PC-3 (cell line): ENCODE data around the gene ERGIC1. TPM values are rescaled to one million over a fixed set of nuclear protein-coding genes. Genes with fewer than 3 reads are reported as not detected.

Experiments used
- ATAC-seq: fragments of 200-7000 bp; cut with Tn5 transposase; 2 replicates; pipeline ENCODE4 v1.9.1; 2020; ENCODE audit warnings: mild to moderate bottlenecking, moderate library complexity
- BruUV-seq: library from RNA; stranded (reverse); fragments of 400-500 nt; replicated peaks from 2 replicates; lab custom pipeline; 2021; lab: Mats Ljungman, UMichigan
- CTCF ChIA-PET: fragments of 300-600 bp; sonication (Branson Sonifier 250); formaldehyde crosslinking; loops from one replicate; lab custom pipeline; 2022; ENCODE audit warnings: antibody characterized with exemption; lab: Charles Lee
- POLR2A ChIA-PET: fragments of 300-600 bp; sonication (Branson Sonifier 250); formaldehyde crosslinking; loops from one replicate; lab custom pipeline; 2022; ENCODE audit warnings: antibody characterized with exemption; ENCODE audit not compliant: unreplicated experiment; lab: Charles Lee
- DNase-seq: peaks from one replicate; pipeline ENCODE4 v3.0.0-alpha.2; 2015
- H2AFZ ChIP-seq: fragments of 300-600 bp; sonication (generic); 2 replicates; pipeline ENCODE4 v1.6.0; 2016; ENCODE audit warnings: antibody characterized with exemption, low read length
- H3F3A ChIP-seq: fragments of 300-600 bp; sonication (generic); one replicate; pipeline ENCODE4 v1.6.0; 2017; ENCODE audit warnings: antibody characterized with exemption, low read length, control low read depth, mild to moderate bottlenecking; ENCODE audit not compliant: unreplicated experiment
- H3K27ac ChIP-seq: fragments of 300-600 bp; sonication (generic); 2 replicates; pipeline ENCODE4 v1.5.1; 2016; ENCODE audit warnings: mild to moderate bottlenecking, low read length
- H3K27me3 ChIP-seq: fragments of 300-600 bp; sonication (generic); 2 replicates; pipeline ENCODE4 v1.6.1; 2016; ENCODE audit warnings: low read length, mixed read lengths
- H3K36me3 ChIP-seq: fragments of 300-600 bp; sonication (generic); 2 replicates; pipeline ENCODE4 v1.6.1; 2016; ENCODE audit warnings: low read depth, mixed run types, low read length, mixed read lengths
- H3K4me1 ChIP-seq: fragments of 300-600 bp; sonication (generic); 2 replicates; pipeline ENCODE4 v1.5.1; 2016; ENCODE audit warnings: low read length; ENCODE audit not compliant: insufficient read depth
- H3K4me2 ChIP-seq: fragments of 300-600 bp; sonication (generic); 2 replicates; pipeline ENCODE4 v1.6.0; 2016; ENCODE audit warnings: low read length
- H3K4me3 ChIP-seq: fragments of 300-600 bp; sonication (generic); 2 replicates; pipeline ENCODE4 v1.5.1; 2016; ENCODE audit warnings: mild to moderate bottlenecking, low read length, mixed read lengths
- H3K79me2 ChIP-seq: fragments of 300-600 bp; sonication (generic); 2 replicates; pipeline ENCODE4 v1.6.1; 2017; ENCODE audit warnings: low read length, mixed read lengths
- H3K9ac ChIP-seq: fragments of 300-600 bp; sonication (generic); 2 replicates; pipeline ENCODE4 v1.6.0; 2016; ENCODE audit warnings: mild to moderate bottlenecking, low read length
- H3K9me2 ChIP-seq: fragments of 300-600 bp; sonication (generic); replicated peaks from 2 replicates; pipeline ENCODE4 v1.6.1; 2016; ENCODE audit warnings: mixed run types, low read length, mixed read lengths
- H3K9me3 ChIP-seq: fragments of 300-600 bp; sonication (generic); 2 replicates; pipeline ENCODE4 v1.6.1; 2016; ENCODE audit warnings: low read length, mixed read lengths
- H4K20me1 ChIP-seq: fragments of 300-600 bp; sonication (generic); 2 replicates; pipeline ENCODE4 v1.6.1; 2016; ENCODE audit warnings: low read length, mixed read lengths
- CTCF ChIP-seq: fragments of 300-600 bp; sonication (generic); conservative IDR thresholded peaks from 2 replicates; pipeline ENCODE4 v1.5.1; 2017; ENCODE audit warnings: antibody characterized with exemption, low read depth, mild to moderate bottlenecking, low read length
- EZH2 ChIP-seq: fragments of 300-600 bp; sonication (generic); IDR thresholded peaks from one replicate; pipeline ENCODE4 v1.6.1; 2017; ENCODE audit warnings: antibody characterized with exemption, mild to moderate bottlenecking, low read length; ENCODE audit not compliant: unreplicated experiment
- EZH2phosphoT487 ChIP-seq: fragments of 300-600 bp; sonication (generic); IDR thresholded peaks from 2 replicates; pipeline ENCODE4 v1.6.1; 2018; ENCODE audit warnings: mild to moderate bottlenecking, antibody characterized with exemption, low read length, borderline replicate concordance
- intact Hi-C: fragments of 100-400 bp; cut with micrococcal nuclease; formaldehyde crosslinking; loops from 2 replicates; pipeline ENCODE4 v1.9.0; 2023
- total RNA-seq: library from RNA; depleted of rRNA; stranded (reverse); fragments of >200 nt; gene quantifications from 2 replicates; pipeline ENCODE4 v1.2.3, GENCODE V29; 2014

The ERGIC1 gene
- total RNA-seq, 1 experiment from 2014 or later: 148 TPM

DNA sequence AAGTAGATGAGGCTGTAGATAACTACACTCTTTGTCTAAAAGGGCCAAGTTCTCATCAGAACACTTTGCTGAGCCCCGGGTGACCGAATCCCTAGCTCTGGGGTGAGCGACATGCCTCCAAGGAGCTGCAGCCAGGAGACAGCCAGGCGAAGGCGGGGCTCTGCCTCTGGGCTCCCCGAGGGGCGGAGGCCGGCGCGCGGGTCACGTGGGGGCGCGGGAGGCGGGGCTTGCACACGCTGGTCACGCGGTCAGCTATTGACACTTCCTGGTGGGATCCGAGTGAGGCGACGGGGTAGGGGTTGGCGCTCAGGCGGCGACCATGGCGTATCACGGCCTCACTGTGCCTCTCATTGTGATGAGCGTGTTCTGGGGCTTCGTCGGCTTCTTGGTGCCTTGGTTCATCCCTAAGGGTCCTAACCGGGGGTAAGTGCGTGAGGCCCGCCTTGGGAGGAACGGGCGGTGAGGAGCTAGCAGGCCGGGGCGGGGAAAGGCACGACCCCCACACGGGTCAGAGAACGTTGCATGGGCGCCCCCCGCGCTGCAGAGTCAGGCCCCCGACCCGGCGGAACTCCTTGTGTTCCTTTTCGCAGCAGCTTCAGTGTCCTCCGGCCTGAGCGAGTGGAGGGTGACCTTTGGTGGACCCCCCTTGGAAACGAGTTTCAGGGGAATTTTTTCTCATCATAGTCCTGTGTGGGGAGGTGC, 149.6 kb downstream of the ERGIC1 start, which contains the start of gene ATP6V0E1:
Gene ATP6V0E1 (plus strand): TSS at position 230 of the 702 bp plus-strand sequence. CDS start 90 bp downstream, at position 320.
- POLR2A ChIA-PET: interaction anchor here (0.9 kb wide), 1 partner anchor 24 kb away, joined by 5 read pairs; the partner anchor contains the start of gene RPL26L1
- intact Hi-C loops: loop anchor here (1.0 to 5.0 kb wide), 5 partner anchors 33 to 299 kb away; partner anchors contain the start of gene BNIP1
- H3K4me2 ChIP-seq: peak within 1 kb of the TSS; percentile 91

GRCh38 chr5:172984244-172984953, 150.3 kb downstream of the ERGIC1 start:
- peaks cover 13% of the 10 kb centered on the region for H3K4me1 ChIP-seq
- H2AFZ ChIP-seq: peak overlapping the region; percentile 87
- H4K20me1 ChIP-seq: peaks cover 12% of the 10 kb centered on the region; the same call in 1 of the 2 replicates
- ChIA-PET CTCF (interaction anchor here (0.5 to 1.2 kb wide), 5 partner anchors 73 to 298 kb away, joined by 3 to 6 read pairs (median 3); no protein-coding TSS in a partner anchor), POLR2A (interaction anchor here (0.7 to 0.9 kb wide), 2 partner anchors 25 kb away, joined by 5 to 11 read pairs; partner anchors contain the start of gene RPL26L1)
- H3K36me3 ChIP-seq: peaks cover 9% of the 10 kb centered on the region
- no peaks in the 10 kb centered on the region for H3K9me2 ChIP-seq
- H3K9ac ChIP-seq: peak overlapping the region; percentile 91
- peak overlapping the region; percentile 86 for H3K4me3 ChIP-seq
- DNase-seq (peak; percentile 67), ATAC-seq (peak; percentile 61)
- no peaks in the 10 kb centered on the region for H3K27me3 ChIP-seq
- TSS peak; percentile 96 for BruUV-seq
- peak overlapping the region; percentile 91 for H3K4me2 ChIP-seq
- H3K79me2 ChIP-seq: peaks cover 59% of the 10 kb centered on the region
- no peaks in the 10 kb centered on the region for H3F3A ChIP-seq
- intact Hi-C loops: loop anchor here (1.0 to 5.0 kb wide), 4 partner anchors 32 to 298 kb away; partner anchors contain the start of gene BNIP1
- H3K9me3 ChIP-seq: no peaks in the 10 kb centered on the region
- TF ChIP-seq EZH2: no peak
- peak; percentile 56 for TF ChIP-seq CTCF
- TF ChIP-seq EZH2phosphoT487: no peak
- H3K27ac ChIP-seq: peak overlapping the region; percentile 62

More for the DNA sequence above, 149.6 kb downstream of the ERGIC1 start, which contains the start of gene ATP6V0E1:
- TF ChIP-seq EZH2phosphoT487 (no peak), EZH2 (no peak), CTCF (no peak)
- H4K20me1 ChIP-seq: peaks cover 12% of the 10 kb centered on the region; the same call in 1 of the 2 replicates
- H2AFZ ChIP-seq: peak within 1 kb of the TSS; percentile 87
- H3K4me3 ChIP-seq: peak within 1 kb of the TSS; percentile 86
- CTCF ChIA-PET: interaction anchor here (0.5 to 1.2 kb wide), 5 partner anchors 74 to 298 kb away, joined by 3 to 6 read pairs (median 3); no protein-coding TSS in a partner anchor
- DNase-seq (peak; percentile 94), ATAC-seq (peak; percentile 92)
- H3K36me3 ChIP-seq: peaks cover 7% of the 10 kb centered on the region
- BruUV-seq: TSS peak; percentile 76
- H3F3A ChIP-seq: no peaks in the 10 kb centered on the region
- peaks cover 52% of the 10 kb centered on the region for H3K79me2 ChIP-seq
- no peaks in the 10 kb centered on the region for H3K9me3 ChIP-seq
- H3K27ac ChIP-seq: peak within 1 kb of the TSS; percentile 62
- H3K27me3 ChIP-seq: no peaks in the 10 kb centered on the region
- H3K9me2 ChIP-seq: no peaks in the 10 kb centered on the region
- peak within 1 kb of the TSS; percentile 91 for H3K9ac ChIP-seq
- H3K4me1 ChIP-seq: peaks cover 13% of the 10 kb centered on the region
